K562 (cell line): Measurements from ENCODE around the gene POP7. TPM values are rescaled to one million over a fixed set of nuclear protein-coding genes. Genes with fewer than 3 reads are reported as not detected.

Source experiments
- ATAC-seq: fragments of 200-7000 bp; cut with Tn5 transposase; 3 replicates; pipeline ENCODE4 v1.9.1; 2020; ENCODE audit warnings: moderate library complexity
- BruUV-seq: library from RNA; stranded (reverse); fragments of 400-500 nt; replicated peaks from 2 replicates; lab custom pipeline; 2021; lab: Mats Ljungman, UMichigan
- CTCF ChIA-PET: fragments of 300-600 bp; formaldehyde crosslinking; extraction: SDS; loops from one replicate; lab custom pipeline; 2021; ENCODE audit warnings: low intra/inter-chr PET ratio; lab: Yijun Ruan, JAX
- POLR2A ChIA-PET: fragments of 300-600, 350-650 bp; sonication (Branson Sonifier 250); formaldehyde crosslinking; extraction: SDS; loops from one replicate; lab custom pipeline; 2021; ENCODE audit warnings: antibody characterized with exemption, inconsistent platforms; lab: Yijun Ruan, JAX
- DNase-seq, 4 experiments: peaks; one replicate each; pipeline versions ENCODE4 v3.0.0 to v3.0.0-alpha.2; 2011 to 2018; ENCODE audit warnings: low spot score in 3 of 4, mixed read lengths in 3 of 4; ENCODE audit errors: extremely low read depth in 1 of 4
- FAIRE-seq: peaks from 2 replicates; lab custom pipeline; 2011; peaks lifted over from hg19 to GRCh38; lab: Jason Lieb, UNC
- H2AFZ ChIP-seq: 2 replicates; pipeline ENCODE4 v1.6.0; 2011; ENCODE audit warnings: low read depth, low read length, control low read depth, inconsistent platforms
- H3K27ac ChIP-seq: fragments of 200-600 bp; 3 replicates; pipeline ENCODE4 v1.8.0; 2011; ENCODE audit warnings: low read depth, mild to moderate bottlenecking, control low read depth, inconsistent platforms, low read length, moderate library complexity, mixed read lengths; ENCODE audit errors: extremely low read depth
- H3K27me3 ChIP-seq, 2 experiments: fragments of 300-600 bp in 1 of 2; 2 replicates in 1 of 2; 3 replicates in 1 of 2; pipeline versions ENCODE4 v1.6.0 to v1.8.0; 2011; ENCODE audit warnings: inconsistent platforms in 2 of 2, low read length in 2 of 2, mild to moderate bottlenecking in 1 of 2, mixed read lengths in 1 of 2, moderate library complexity in 1 of 2; ENCODE audit not compliant: control insufficient read depth in 2 of 2, insufficient read depth in 2 of 2
- H3K36me3 ChIP-seq: fragments of 300-600 bp; 3 replicates; pipeline ENCODE4 v1.8.0; 2011; ENCODE audit warnings: mild to moderate bottlenecking, low read length, inconsistent platforms; ENCODE audit not compliant: control insufficient read depth, insufficient read depth
- H3K4me1 ChIP-seq, 2 experiments: fragments of 200-600 bp in 1 of 2; replicated peaks in 1 of 2; 2 replicates in 1 of 2; 3 replicates in 1 of 2; pipeline versions ENCODE4 v1.5.1 to v1.8.0; 2011; ENCODE audit warnings: inconsistent platforms in 2 of 2, low read length in 2 of 2, mild to moderate bottlenecking in 1 of 2, mixed read lengths in 1 of 2, moderate library complexity in 1 of 2; ENCODE audit not compliant: control insufficient read depth in 2 of 2, insufficient read depth in 2 of 2
- H3K4me2 ChIP-seq: 2 replicates; pipeline ENCODE4 v1.6.1; 2011; ENCODE audit warnings: low read length, control low read depth, inconsistent platforms, mixed read lengths; ENCODE audit not compliant: insufficient read depth
- H3K4me3 ChIP-seq: fragments of 200-600 bp; sonication (generic), shearing (Covaris generic); 2 replicates; pipeline ENCODE4 v1.5.1; 2016; ENCODE audit warnings: control low read depth, inconsistent platforms
- H3K79me2 ChIP-seq: fragments of 200-600 bp; 3 replicates; pipeline ENCODE4 v1.8.0; 2011; ENCODE audit warnings: low read length, inconsistent platforms; ENCODE audit not compliant: control insufficient read depth, insufficient read depth
- H3K9ac ChIP-seq, 2 experiments: 2 replicates each; pipeline versions ENCODE4 v1.6.0 to v1.6.1; 2011; ENCODE audit warnings: low read depth in 2 of 2, low read length in 2 of 2, control low read depth in 1 of 2, inconsistent platforms in 1 of 2, mild to moderate bottlenecking in 1 of 2, mixed read lengths in 1 of 2; ENCODE audit not compliant: insufficient read depth in 1 of 2
- H3K9me1 ChIP-seq: one replicate; pipeline ENCODE4 v1.6.0; 2011; ENCODE audit warnings: inconsistent platforms, mild to moderate bottlenecking, low read length, moderate library complexity; ENCODE audit not compliant: control insufficient read depth, insufficient read depth
- H3K9me3 ChIP-seq: replicated peaks from 2 replicates; pipeline ENCODE4 v1.5.1; 2011; ENCODE audit warnings: low read depth, low read length, inconsistent platforms; ENCODE audit not compliant: control insufficient read depth, insufficient read depth
- H4K20me1 ChIP-seq: replicated peaks from 2 replicates; pipeline ENCODE4 v1.6.1; 2011; ENCODE audit warnings: low read length, inconsistent platforms, mixed read lengths; ENCODE audit not compliant: control insufficient read depth, insufficient read depth
- BDP1 ChIP-seq: IDR thresholded peaks from 3 replicates; pipeline ENCODE4 v1.6.1; 2011; ENCODE audit not compliant: insufficient read length, insufficient read depth
- FOXK2 ChIP-seq, 2 experiments: fragments of 450-650 bp; IDR thresholded peaks in 1 of 2; conservative IDR thresholded peaks in 1 of 2; 2 replicates each; pipeline ENCODE4 v1.6.1; 2016; ENCODE audit warnings: low read depth in 2 of 2, mild to moderate bottlenecking in 1 of 2
- HDAC6 ChIP-seq: IDR thresholded peaks from 2 replicates; pipeline ENCODE4 v1.6.1; 2012; ENCODE audit warnings: low read depth, mild to moderate bottlenecking, control low read depth, inconsistent platforms, low read length, moderate library complexity
- KLF1 ChIP-seq: fragments of 450-650 bp; IDR thresholded peaks from 2 replicates; pipeline ENCODE4 v1.6.1; 2016; ENCODE audit warnings: missing genetic modification characterization, missing compliant biosample characterization
- NBN ChIP-seq: fragments of 450-650 bp; IDR thresholded peaks from 2 replicates; pipeline ENCODE4 v1.6.1; 2016; ENCODE audit warnings: low read depth, mild to moderate bottlenecking
- POLR2G ChIP-seq: fragments of 200-400 bp; formaldehyde crosslinking; IDR thresholded peaks from 2 replicates; pipeline ENCODE4 v1.6.1; 2017; ENCODE audit warnings: low read depth, mild to moderate bottlenecking, antibody characterized with exemption, low read length, moderate library complexity
- RBM34 ChIP-seq: fragments of 200-400 bp; formaldehyde crosslinking; IDR thresholded peaks from 2 replicates; pipeline ENCODE4 v1.6.1; 2018; ENCODE audit warnings: low read length, borderline replicate concordance; ENCODE audit not compliant: insufficient read depth
- RFX1 ChIP-seq: fragments of 450-650 bp; IDR thresholded peaks from 2 replicates; pipeline ENCODE4 v1.6.1; 2016; ENCODE audit warnings: mild to moderate bottlenecking, moderate library complexity
- SMAD2 ChIP-seq: fragments of 150-350 bp; IDR thresholded peaks from 2 replicates; pipeline ENCODE4 v1.6.1; 2014; ENCODE audit warnings: low read depth, mild to moderate bottlenecking, low read length
- SUPT5H ChIP-seq: fragments of 450-650 bp; IDR thresholded peaks from 2 replicates; pipeline ENCODE4 v1.6.1; 2016
- WGBS: fragments of 100-300 bp; shearing (Covaris generic); methylation state at CpG from one replicate; pipeline ENCODE4 v1.1.6; 2016; ENCODE audit warnings: low coverage, mixed read lengths; ENCODE audit not compliant: insufficient coverage; ENCODE audit errors: missing lambda C conversion rate; 5-methylcytosine and 5-hydroxymethylcytosine counted together
- in situ Hi-C: fragments of 300-500 bp; cut with MboI; formaldehyde crosslinking; loops from 4 replicates; pipeline ENCODE4 v1.15.0; 2018; ENCODE audit warnings: inconsistent platforms, mixed read lengths
- intact Hi-C: fragments of 100-400 bp; cut with micrococcal nuclease; formaldehyde crosslinking; loops from 2 replicates; pipeline ENCODE4 v1.14.2; 2022
- polyA plus RNA-seq, 8 experiments: library from polyadenylated mRNA; depleted of rRNA in 4 of 8; stranded (reverse) in 5 of 8; unstranded in 3 of 8; fragments of >200 nt; fragmentation: Nextera tagmentation in 2 of 8; fragmentation: Illumina TruSeq in 1 of 8; extraction: Ambion mirVana in 2 of 8; extraction: Trizol in 1 of 8; gene quantifications; 2 replicates each; pipeline versions ENCODE4 v1.2.1 to v1.2.3, GENCODE V29; 2011 to 2014; ENCODE audit warnings: inconsistent platforms in 1 of 8, missing spikeins in 1 of 8
- total RNA-seq, 7 experiments: library from RNA; depleted of rRNA in 6 of 7; stranded (reverse); fragments of >200 nt in 6 of 7; fragmentation: Illumina TruSeq in 2 of 7; extraction: Trizol in 2 of 7; gene quantifications; 2 replicates each; pipeline versions ENCODE4 v1.2.1 to v1.2.3, GENCODE V29; 2011 to 2021; ENCODE audit warnings: low replicate concordance in 1 of 7
- TF ChIP-seq, protein P1 (sequence below), 2 experiments: fragments of 450-650 bp in 1 of 2; sonication (generic) in 1 of 2; formaldehyde crosslinking; conservative IDR thresholded peaks; 2 replicates each; pipeline versions ENCODE4 v1.4.0 to v1.8.1; 2020 to 2022; ENCODE audit warnings: mild to moderate bottlenecking in 1 of 2, missing genetic modification reagents in 1 of 2
- TF ChIP-seq, protein P2 (sequence below): fragments of 250-450 bp; sonication (Bioruptor Pico); IDR thresholded peaks from 2 replicates; pipeline ENCODE4 v1.5.0; 2020; ENCODE audit warnings: mild to moderate bottlenecking
- TF ChIP-seq, protein P3 (sequence below): fragments of 450-650 bp; formaldehyde crosslinking; IDR thresholded peaks from 2 replicates; pipeline ENCODE4 v1.4.0; 2020; ENCODE audit warnings: mild to moderate bottlenecking
- TF ChIP-seq, protein P4 (sequence below), 2 experiments: fragments of 250-450 bp in 1 of 2; fragments of 450-650 bp in 1 of 2; sonication (Bioruptor Pico) in 1 of 2; IDR thresholded peaks; 2 replicates each; pipeline versions ENCODE4 v1.6.1 to v1.8.0; 2016 to 2021; ENCODE audit warnings: mild to moderate bottlenecking in 2 of 2, moderate library complexity in 2 of 2, missing compliant biosample characterization in 1 of 2, missing genetic modification characterization in 1 of 2

Gene POP7
- total and polyA plus RNA-seq, 9 of the 15 experiments (the other 6 are each of a cell fraction or from before 2014, with no cell fraction given), result 11.5 to 163 (median 68.9) TPM

DNA sequence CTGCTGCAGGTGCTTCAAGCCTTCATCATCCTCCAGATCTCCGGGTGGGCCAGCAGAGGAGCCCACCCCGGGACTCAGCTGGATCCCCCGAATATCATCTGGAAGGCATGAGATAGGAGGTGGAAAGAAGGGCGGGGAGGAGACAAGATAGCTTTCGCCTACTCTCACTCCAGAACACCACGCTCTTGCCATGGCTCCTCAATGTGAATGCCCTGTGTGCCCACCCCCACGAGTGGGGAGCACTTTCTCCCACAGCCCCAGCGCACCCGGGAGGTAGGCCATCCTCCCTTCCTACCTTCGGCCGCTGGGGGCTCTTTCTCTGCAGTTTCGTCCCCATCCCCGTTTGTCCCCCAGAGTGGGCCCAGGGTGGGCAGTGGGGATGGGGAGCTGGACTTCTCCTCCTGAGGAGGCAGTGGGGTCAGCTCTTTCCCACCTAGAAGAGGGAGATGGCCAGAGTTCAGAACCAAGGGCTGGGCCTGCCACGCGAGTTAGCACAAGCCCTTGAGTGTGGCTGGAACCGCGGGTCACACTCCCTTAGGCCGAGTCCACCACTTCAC is 20.8 kb upstream of the POP7 start:
- ATAC-seq, result no peak
- no peak for FAIRE-seq
- Histone ChIP-seq H3K27ac (no peak overlapping the region), H3K4me1 (peaks cover 4 to 79% of the 10 kb centered on the region in 2 experiments; a peak in 4 of 5 replicates), H4K20me1 (peaks cover 24% of the 10 kb centered on the region), H3K27me3 (no peaks in the 10 kb centered on the region), H3K9me3 (no peaks in the 10 kb centered on the region), H3K4me2 (no peak overlapping the region), H3K9me1 (no peaks in the 10 kb centered on the region), H3K79me2 (peaks cover 21% of the 10 kb centered on the region), H3K9ac (0 out of 4 replicates have a peak overlapping the region, but pooled peaks of 1 of the 2 experiments have one; percentile 33), H3K36me3 (peaks cover 100% of the 10 kb centered on the region; the same call in 2 of the 3 replicates), H2AFZ (no peak overlapping the region), H3K4me3 (no peak overlapping the region)
- DNase-seq, result peak in 1 of 4 experiments; percentile 8
- 94% methylated on average over 18 of the region's 18 CpGs for WGBS
- intact Hi-C loops, result no loop called here
- BruUV-seq, result no TSS peak
- POLR2A ChIA-PET, result interaction anchor here (0.9 to 1.9 kb wide), 2 partner anchors 9 to 51 kb away, joined by 4 to 6 read pairs; partner anchors contain the start of gene GIGYF1
- 0 out of 2 replicates have a peak, but pooled peaks have one; percentile 24 for TF ChIP-seq SUPT5H
- TF ChIP-seq POLR2G, result peak; percentile 36; the same call in 1 of the 2 replicates
- TF ChIP-seq, protein P1, sequence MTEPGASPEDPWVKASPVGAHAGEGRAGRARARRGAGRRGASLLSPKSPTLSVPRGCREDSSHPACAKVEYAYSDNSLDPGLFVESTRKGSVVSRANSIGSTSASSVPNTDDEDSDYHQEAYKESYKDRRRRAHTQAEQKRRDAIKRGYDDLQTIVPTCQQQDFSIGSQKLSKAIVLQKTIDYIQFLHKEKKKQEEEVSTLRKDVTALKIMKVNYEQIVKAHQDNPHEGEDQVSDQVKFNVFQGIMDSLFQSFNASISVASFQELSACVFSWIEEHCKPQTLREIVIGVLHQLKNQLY (CRISPR knock-in tag; conservative IDR thresholded peaks at IDR 0.05), result no peak
- no peak for TF ChIP-seq KLF1 (tag)
- TF ChIP-seq FOXK2 (conservative IDR thresholded peaks at IDR 0.05 in 1 of 2, IDR thresholded peaks at IDR 0.05 in 1 of 2; ENCODE audit: low read depth in 2 of 2), result no peak
- TF ChIP-seq RBM34, result no peak
- TF ChIP-seq, protein P2, sequence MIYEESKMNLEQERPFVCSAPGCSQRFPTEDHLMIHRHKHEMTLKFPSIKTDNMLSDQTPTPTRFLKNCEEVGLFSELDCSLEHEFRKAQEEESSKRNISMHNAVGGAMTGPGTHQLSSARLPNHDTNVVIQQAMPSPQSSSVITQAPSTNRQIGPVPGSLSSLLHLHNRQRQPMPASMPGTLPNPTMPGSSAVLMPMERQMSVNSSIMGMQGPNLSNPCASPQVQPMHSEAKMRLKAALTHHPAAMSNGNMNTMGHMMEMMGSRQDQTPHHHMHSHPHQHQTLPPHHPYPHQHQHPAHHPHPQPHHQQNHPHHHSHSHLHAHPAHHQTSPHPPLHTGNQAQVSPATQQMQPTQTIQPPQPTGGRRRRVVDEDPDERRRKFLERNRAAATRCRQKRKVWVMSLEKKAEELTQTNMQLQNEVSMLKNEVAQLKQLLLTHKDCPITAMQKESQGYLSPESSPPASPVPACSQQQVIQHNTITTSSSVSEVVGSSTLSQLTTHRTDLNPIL (CRISPR knock-in tag), result no peak
- TF ChIP-seq, protein P3, sequence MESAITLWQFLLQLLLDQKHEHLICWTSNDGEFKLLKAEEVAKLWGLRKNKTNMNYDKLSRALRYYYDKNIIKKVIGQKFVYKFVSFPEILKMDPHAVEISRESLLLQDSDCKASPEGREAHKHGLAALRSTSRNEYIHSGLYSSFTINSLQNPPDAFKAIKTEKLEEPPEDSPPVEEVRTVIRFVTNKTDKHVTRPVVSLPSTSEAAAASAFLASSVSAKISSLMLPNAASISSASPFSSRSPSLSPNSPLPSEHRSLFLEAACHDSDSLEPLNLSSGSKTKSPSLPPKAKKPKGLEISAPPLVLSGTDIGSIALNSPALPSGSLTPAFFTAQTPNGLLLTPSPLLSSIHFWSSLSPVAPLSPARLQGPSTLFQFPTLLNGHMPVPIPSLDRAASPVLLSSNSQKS (CRISPR knock-in tag), result no peak
- TF ChIP-seq SMAD2, result no peak
- no peak for TF ChIP-seq HDAC6
- no peak for TF ChIP-seq NBN
- TF ChIP-seq, protein P4, sequence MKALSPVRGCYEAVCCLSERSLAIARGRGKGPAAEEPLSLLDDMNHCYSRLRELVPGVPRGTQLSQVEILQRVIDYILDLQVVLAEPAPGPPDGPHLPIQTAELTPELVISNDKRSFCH (CRISPR knock-in tag; IDR thresholded peaks at IDR 0.05), result no peak
- TF ChIP-seq, protein P4 (tag; IDR thresholded peaks at IDR 0.05), result no peak
- no peak for TF ChIP-seq BDP1
- TF ChIP-seq RFX1, result no peak
- CTCF ChIA-PET, result no interaction called here
- in situ Hi-C loops, result no loop called here
